NT2/D1 (cell line): ENCODE measurements around the gene NCS1.

Source experiments
- DNase-seq: peaks from one replicate; pipeline ENCODE4 v3.0.0-alpha.2; 2011; ENCODE audit warnings: low read depth, low spot score
- H3K27me3 ChIP-seq: 2 replicates; pipeline ENCODE4 v1.6.0; 2011; ENCODE audit warnings: mild to moderate bottlenecking; ENCODE audit not compliant: insufficient read length, insufficient read depth
- H3K36me3 ChIP-seq: 2 replicates; pipeline ENCODE4 v1.6.1; 2011; ENCODE audit warnings: mild to moderate bottlenecking, low read length, mixed read lengths; ENCODE audit not compliant: insufficient read depth, insufficient read length
- H3K4me1 ChIP-seq: 2 replicates; pipeline ENCODE4 v1.5.1; 2011; ENCODE audit not compliant: insufficient read depth, insufficient read length
- H3K4me3 ChIP-seq: 2 replicates; pipeline ENCODE4 v1.5.1; 2011; ENCODE audit warnings: low read depth; ENCODE audit not compliant: insufficient read length
- H3K9ac ChIP-seq: 2 replicates; pipeline ENCODE4 v1.6.0; 2011; ENCODE audit warnings: low read depth; ENCODE audit not compliant: insufficient read length
- H3K9me3 ChIP-seq: 2 replicates; pipeline ENCODE4 v1.5.1; 2011; ENCODE audit warnings: mild to moderate bottlenecking, low read length; ENCODE audit not compliant: insufficient read depth
- SUZ12 ChIP-seq: IDR thresholded peaks from 2 replicates; pipeline ENCODE4 v1.6.1; 2011; ENCODE audit not compliant: insufficient read length, insufficient read depth; ENCODE audit errors: extremely low read depth
- YY1 ChIP-seq: IDR thresholded peaks from 2 replicates; pipeline ENCODE4 v1.6.1; 2011; ENCODE audit not compliant: insufficient read length, insufficient read depth
- ZNF274 ChIP-seq: IDR thresholded peaks from 2 replicates; pipeline ENCODE4 v1.6.1; 2011; ENCODE audit warnings: mild to moderate bottlenecking, low read depth, low read length

Gene NCS1

DNA sequence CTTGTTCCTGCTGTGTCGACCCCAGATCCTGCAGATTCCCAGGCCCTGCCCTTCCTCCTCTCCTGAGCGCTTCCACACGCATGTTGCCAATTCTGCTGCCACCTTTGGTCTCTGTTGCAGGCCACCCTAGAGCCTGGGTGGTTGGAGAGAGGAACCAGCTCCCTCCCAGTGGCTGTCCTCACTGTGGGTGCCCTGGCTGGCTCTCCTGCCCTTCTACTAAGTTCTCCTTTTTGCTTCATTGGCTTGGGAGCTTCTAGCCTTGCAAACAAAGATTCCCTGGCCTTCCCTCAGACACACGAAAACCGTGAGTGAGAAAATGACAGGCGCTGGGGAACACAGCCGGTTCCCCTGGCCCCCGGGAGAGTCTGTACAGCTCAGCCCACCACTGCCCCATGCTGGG is 14.2 kb upstream of the NCS1 start:
- DNase-seq = no peak
- H3K36me3 ChIP-seq = no peaks in the 10 kb centered on the region
- peaks cover 15% of the 10 kb centered on the region for H3K4me1 ChIP-seq
- H3K9me3 ChIP-seq = no peaks in the 10 kb centered on the region
- no peak overlapping the region for H3K9ac ChIP-seq
- no peak for TF ChIP-seq YY1
- TF ChIP-seq SUZ12 = no peak
- no peak for TF ChIP-seq ZNF274
- no peaks in the 10 kb centered on the region for H3K27me3 ChIP-seq
- H3K4me3 ChIP-seq = no peak overlapping the region

GRCh38 chr9:130159057-130159456 is 13.1 kb upstream of the NCS1 start:
- no peak for TF ChIP-seq SUZ12
- TF ChIP-seq ZNF274 = no peak
- no peak for TF ChIP-seq YY1
- H3K4me3 ChIP-seq = no peak overlapping the region
- no peak for DNase-seq
- H3K27me3 ChIP-seq = no peaks in the 10 kb centered on the region
- H3K9ac ChIP-seq = no peak overlapping the region
- no peaks in the 10 kb centered on the region for H3K9me3 ChIP-seq
- H3K36me3 ChIP-seq = no peaks in the 10 kb centered on the region
- peaks cover 15% of the 10 kb centered on the region for H3K4me1 ChIP-seq

DNA sequence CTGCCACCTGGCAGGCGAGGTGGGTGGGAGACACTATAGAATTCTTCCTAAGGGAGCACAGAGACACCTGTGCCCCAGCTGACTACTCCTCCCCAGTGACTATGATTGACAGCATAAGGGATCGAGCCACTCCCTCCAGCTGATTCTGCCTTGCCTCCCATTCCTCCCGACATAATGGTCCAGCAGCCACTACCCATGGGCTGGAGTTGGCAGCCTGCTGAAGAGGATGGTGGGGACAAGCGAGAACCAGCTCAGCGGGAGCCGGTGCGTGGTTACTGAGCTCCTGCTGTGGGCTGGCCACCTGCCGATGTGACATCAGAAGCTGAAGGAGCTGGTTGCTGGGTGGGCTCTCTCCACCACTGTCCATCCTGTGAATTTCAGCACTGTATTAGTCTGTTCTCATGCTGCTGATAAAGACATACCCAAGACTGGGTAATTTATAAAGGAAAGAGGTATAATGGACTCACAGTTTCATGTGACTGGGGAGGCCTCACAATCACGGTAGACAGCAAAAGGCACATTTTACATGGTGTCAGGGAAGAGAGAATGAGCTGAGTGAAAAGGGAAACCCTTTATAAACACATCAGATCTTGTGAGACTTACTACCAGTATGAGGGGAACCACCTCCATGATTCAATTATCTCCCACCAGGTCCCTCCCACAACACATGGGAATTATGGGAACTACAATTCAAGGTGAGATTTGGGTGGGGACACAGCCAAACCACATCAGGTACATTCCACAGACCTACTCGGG is 12.1 kb upstream of the NCS1 start:
- H3K9ac ChIP-seq = no peak overlapping the region
- no peaks in the 10 kb centered on the region for H3K36me3 ChIP-seq
- H3K27me3 ChIP-seq = no peaks in the 10 kb centered on the region
- no peaks in the 10 kb centered on the region for H3K9me3 ChIP-seq
- TF ChIP-seq ZNF274 (no peak), SUZ12 (no peak), YY1 (no peak)
- H3K4me3 ChIP-seq = no peak overlapping the region
- DNase-seq = no peak
- peaks cover 15% of the 10 kb centered on the region for H3K4me1 ChIP-seq

DNA sequence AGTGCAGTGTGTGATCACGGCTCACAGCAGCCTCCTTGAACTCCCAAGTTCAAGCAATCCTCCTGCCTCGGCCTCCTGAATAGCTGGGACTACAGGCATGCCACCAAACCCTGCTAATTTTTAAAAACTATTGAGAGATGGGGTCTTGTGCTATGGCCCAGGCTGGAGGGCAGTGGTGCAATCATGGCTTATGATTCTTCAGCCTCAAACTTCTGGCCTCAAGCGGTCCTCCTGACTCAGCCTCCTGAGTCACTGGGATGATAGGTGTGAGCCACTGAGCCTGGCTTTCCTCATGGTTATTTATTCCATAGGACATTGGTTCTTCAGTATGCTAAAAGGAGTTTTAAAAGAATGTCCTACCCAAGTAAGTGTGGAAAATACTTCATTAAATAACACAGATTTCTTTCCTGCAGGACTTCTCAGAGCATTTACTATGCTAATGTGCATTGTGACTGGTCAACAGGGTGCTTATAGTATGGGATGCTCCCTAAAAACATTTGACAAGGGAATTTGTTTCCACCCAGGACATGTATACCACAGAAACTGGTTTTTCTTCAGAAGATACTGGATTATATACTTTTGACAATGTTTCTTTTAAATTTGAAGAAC is 11.2 kb upstream of the NCS1 start:
- no peaks in the 10 kb centered on the region for H3K9me3 ChIP-seq
- no peaks in the 10 kb centered on the region for H3K27me3 ChIP-seq
- no peaks in the 10 kb centered on the region for H3K36me3 ChIP-seq
- H3K9ac ChIP-seq = no peak overlapping the region
- TF ChIP-seq ZNF274 = no peak
- TF ChIP-seq SUZ12 = no peak
- no peak for TF ChIP-seq YY1
- DNase-seq = no peak
- H3K4me3 ChIP-seq = no peak overlapping the region
- peaks cover 15% of the 10 kb centered on the region for H3K4me1 ChIP-seq

- no peaks in the 10 kb centered on the region for H3K9me3 ChIP-seq
- H3K4me1 ChIP-seq = peaks cover 10% of the 10 kb centered on the region
- TF ChIP-seq SUZ12 = no peak
- TF ChIP-seq ZNF274 = no peak
- TF ChIP-seq YY1 = no peak
- H3K36me3 ChIP-seq = no peaks in the 10 kb centered on the region
- no peak overlapping the region for H3K4me3 ChIP-seq
- no peak overlapping the region for H3K9ac ChIP-seq
- H3K27me3 ChIP-seq = no peaks in the 10 kb centered on the region
- DNase-seq = no peak
Observed at GRCh38 chr9:130165579-130165978, 6.6 kb upstream of the NCS1 start.

DNA sequence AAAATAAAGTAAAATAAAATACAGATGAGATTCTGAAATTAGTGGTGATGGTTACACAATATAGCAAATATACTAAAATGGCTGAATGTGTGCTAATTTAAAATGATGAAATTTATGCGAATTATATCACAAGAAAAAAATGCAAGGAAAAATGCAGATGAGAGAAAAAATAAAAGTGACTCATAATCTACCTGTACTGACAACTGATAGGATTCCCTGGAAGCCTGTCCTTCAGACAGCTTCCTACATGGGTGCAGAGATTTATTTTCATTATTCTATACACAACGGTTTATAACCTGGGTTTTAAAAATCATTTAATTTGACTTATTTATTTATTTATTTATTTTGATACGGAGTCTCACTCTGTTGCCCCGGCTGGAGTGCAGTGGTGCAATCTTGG is 5.8 kb upstream of the NCS1 start:
- Histone ChIP-seq H3K27me3 (no peaks in the 10 kb centered on the region), H3K9me3 (no peaks in the 10 kb centered on the region), H3K4me1 (peaks cover 15% of the 10 kb centered on the region), H3K36me3 (no peaks in the 10 kb centered on the region), H3K9ac (no peak overlapping the region), H3K4me3 (no peak overlapping the region)
- no peak for TF ChIP-seq SUZ12
- TF ChIP-seq YY1 = no peak
- no peak for TF ChIP-seq ZNF274
- no peak for DNase-seq

- Histone ChIP-seq H3K4me3 (no peak overlapping the region), H3K4me1 (peaks cover 19% of the 10 kb centered on the region), H3K36me3 (no peaks in the 10 kb centered on the region), H3K9me3 (no peaks in the 10 kb centered on the region), H3K27me3 (no peaks in the 10 kb centered on the region), H3K9ac (no peak overlapping the region)
- DNase-seq = no peak
- TF ChIP-seq YY1 (no peak), SUZ12 (no peak), ZNF274 (no peak)
Observed at GRCh38 chr9:130167927-130168326, 4.3 kb upstream of the NCS1 start.
